ENCODE measurements around the gene FLVCR2. TPM values are rescaled to one million over a fixed set of nuclear protein-coding genes. Genes with fewer than 3 reads are reported as not detected.

Gene FLVCR2
- polyA plus RNA-seq (2011; rRNA removed), result 2.8 and 3.4 TPM in 2 replicates
- 4.8 and 6.4 TPM in 2 replicates for polyA minus RNA-seq (2011; rRNA and poly(A)+ RNA removed)

GRCh38 chr14:75578102-75578785, at the start of gene FLVCR2:
Gene FLVCR2, plus strand, starts transcription at chr14:75578620. Its CDS starts 353 bp downstream, at chr14:75578973.
- H3K4me3 ChIP-seq (ENCODE audit: low read depth, low read length), result peak within 1 kb of the TSS; percentile 66
- H3K27ac ChIP-seq (ENCODE audit: low read depth, low read length), result peak within 1 kb of the TSS; percentile 22
- no peaks in the 10 kb centered on the region; the same call in 1 of the 2 replicates for H3K9me3 ChIP-seq (ENCODE audit: control insufficient read depth, insufficient read depth, low read length)
- DNase-seq (ENCODE audit: low read depth, low spot score), result no peak
- CTCF ChIA-PET, result interaction anchor here (0.6 to 9.5 kb wide), 24 partner anchors 11 to 809 kb away, joined by 3 to 411 read pairs (median 6); partner anchors contain the start of genes ERG28, TGFB3 and TTLL5
- no peak for TF ChIP-seq CTCF (IDR thresholded peaks at IDR 0.05; ENCODE audit: low read depth, low read length)
- POLR2A ChIA-PET, result interaction anchor here (0.8 to 1.6 kb wide), 4 partner anchors 70 to 80 kb away, joined by 3 to 4 read pairs (median 3); no protein-coding TSS in a partner anchor
- peaks cover 7% of the 10 kb centered on the region for H3K27me3 ChIP-seq (ENCODE audit: control insufficient read depth, insufficient read depth, low read length)

GRCh38 chr14:75531256-75531655, 47.2 kb upstream of the FLVCR2 start:
- no peak for TF ChIP-seq CTCF (IDR thresholded peaks at IDR 0.05; ENCODE audit: low read depth, low read length)
- ChIA-PET CTCF (interaction anchor here (0.6 to 1.8 kb wide), 2 partner anchors 30 to 1785 kb away, joined by 3 to 5 read pairs; no protein-coding TSS in a partner anchor), POLR2A (no interaction called here)
- Histone ChIP-seq H3K4me3 (ENCODE audit: low read depth, low read length) (no peak overlapping the region), H3K27ac (ENCODE audit: low read depth, low read length) (no peak overlapping the region), H3K9me3 (ENCODE audit: control insufficient read depth, insufficient read depth, low read length) (no peaks in the 10 kb centered on the region), H3K27me3 (ENCODE audit: control insufficient read depth, insufficient read depth, low read length) (peaks cover 3% of the 10 kb centered on the region)
- no peak for DNase-seq (ENCODE audit: low read depth, low spot score)

GRCh38 chr14:75531660-75532317, 46.6 kb upstream of the FLVCR2 start:
- Histone ChIP-seq H3K4me3 (ENCODE audit: low read depth, low read length) (no peak overlapping the region), H3K9me3 (ENCODE audit: control insufficient read depth, insufficient read depth, low read length) (no peaks in the 10 kb centered on the region), H3K27me3 (ENCODE audit: control insufficient read depth, insufficient read depth, low read length) (peaks cover 3% of the 10 kb centered on the region), H3K27ac (ENCODE audit: low read depth, low read length) (no peak overlapping the region)
- no peak for DNase-seq (ENCODE audit: low read depth, low spot score)
- POLR2A ChIA-PET, result no interaction called here
- TF ChIP-seq CTCF (IDR thresholded peaks at IDR 0.05; ENCODE audit: low read depth, low read length), result no peak
- CTCF ChIA-PET, result interaction anchor here (0.6 to 1.8 kb wide), 2 partner anchors 29 to 1785 kb away, joined by 3 to 5 read pairs; no protein-coding TSS in a partner anchor

GRCh38 chr14:75533791-75534555, 44.4 kb upstream of the FLVCR2 start:
- Histone ChIP-seq H3K27ac (ENCODE audit: low read depth, low read length) (no peak overlapping the region), H3K27me3 (ENCODE audit: control insufficient read depth, insufficient read depth, low read length) (no peaks in the 10 kb centered on the region), H3K4me3 (ENCODE audit: low read depth, low read length) (no peak overlapping the region), H3K9me3 (ENCODE audit: control insufficient read depth, insufficient read depth, low read length) (no peaks in the 10 kb centered on the region)
- no peak for DNase-seq (ENCODE audit: low read depth, low spot score)
- TF ChIP-seq CTCF (IDR thresholded peaks at IDR 0.05; ENCODE audit: low read depth, low read length), result no peak
- ChIA-PET POLR2A (interaction anchor here (0.6 kb wide), 1 partner anchor 65 kb away, joined by 3 read pairs; no protein-coding TSS in a partner anchor), CTCF (interaction anchor here (2.2 kb wide), 1 partner anchor 27 kb away, joined by 9 read pairs; no protein-coding TSS in a partner anchor)
